GM18868 (cell line): ENCODE measurements around the gene PTGIS.

Experiments
- ATAC-seq: cut with Tn5 transposase; IDR thresholded peaks from one replicate; pipeline ENCODE4 v1.9.1; 2021; ENCODE audit warnings: mild to moderate bottlenecking, moderate library complexity; ENCODE audit not compliant: unreplicated experiment

PTGIS gene

DNA sequence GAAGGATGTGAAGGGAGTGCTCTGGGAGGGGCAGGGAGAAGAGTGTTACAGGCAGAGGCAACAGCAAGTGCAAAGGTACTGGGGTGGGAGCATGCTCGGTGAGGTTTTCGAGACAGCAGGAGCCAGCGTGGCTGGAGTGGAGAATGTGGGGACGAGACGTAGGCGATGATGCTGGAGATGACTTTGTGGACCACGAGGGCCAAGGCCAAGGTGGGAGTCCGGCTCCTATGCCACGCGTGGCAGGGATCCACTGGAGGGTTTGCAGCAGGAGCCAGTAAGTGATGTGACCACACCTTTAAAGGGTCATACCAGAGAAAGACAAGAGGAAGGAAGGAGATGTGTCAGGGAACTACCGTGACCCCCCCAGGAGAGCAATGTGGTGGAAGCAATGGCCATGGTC, 7.3 kb downstream of the PTGIS start:
- ATAC-seq: no peak

DNA sequence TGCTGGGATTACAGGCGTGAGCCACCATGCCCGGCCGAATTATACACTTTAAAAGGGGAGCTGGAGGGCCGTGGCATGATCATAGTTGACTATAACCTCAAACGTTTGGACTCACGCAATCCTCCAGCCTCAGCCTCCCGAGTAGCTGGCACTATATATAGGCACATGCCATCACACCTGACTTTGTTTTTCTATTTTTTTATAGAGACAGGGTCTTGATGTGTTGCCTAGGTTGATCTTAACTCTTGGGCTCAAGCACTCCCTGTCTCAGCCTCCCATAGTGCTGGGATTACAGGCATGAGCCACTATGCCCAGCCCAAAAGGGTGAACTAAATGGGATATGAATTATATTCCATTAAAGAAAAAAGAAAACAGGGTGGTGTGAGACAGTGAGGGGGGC, 7.8 kb downstream of the PTGIS start:
- ATAC-seq: no peak

DNA sequence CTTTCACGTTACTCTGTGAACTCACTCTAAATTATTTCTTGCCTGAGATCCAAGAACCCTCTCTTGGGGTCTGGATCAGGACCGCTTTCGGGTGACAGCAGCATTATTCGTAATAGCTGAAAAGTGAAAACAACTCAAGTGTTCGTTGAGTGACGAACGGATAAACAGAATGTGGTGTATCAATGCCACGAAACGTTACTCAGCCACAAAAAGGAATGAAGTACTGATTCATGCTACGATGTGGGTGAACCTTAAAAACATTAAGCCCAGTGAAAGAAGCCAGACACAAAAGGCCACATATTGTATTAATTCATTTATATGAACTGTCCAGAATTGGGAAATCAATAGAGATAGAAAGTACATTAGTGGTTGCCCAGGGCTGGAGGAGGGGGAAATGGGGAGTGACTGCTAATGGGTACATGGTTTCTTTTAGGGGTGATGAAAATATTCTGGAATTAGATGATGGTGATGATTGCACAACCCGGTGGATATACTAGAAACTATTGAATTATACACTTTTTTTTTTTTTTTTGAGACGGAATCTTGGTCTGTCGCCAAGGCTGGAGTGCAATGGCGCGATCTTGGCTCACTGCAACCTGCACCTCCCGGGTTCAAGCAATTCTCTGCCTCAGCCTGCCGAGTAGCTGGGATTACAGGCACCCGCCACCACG, 8.4 kb downstream of the PTGIS start:
- no peak for ATAC-seq

DNA sequence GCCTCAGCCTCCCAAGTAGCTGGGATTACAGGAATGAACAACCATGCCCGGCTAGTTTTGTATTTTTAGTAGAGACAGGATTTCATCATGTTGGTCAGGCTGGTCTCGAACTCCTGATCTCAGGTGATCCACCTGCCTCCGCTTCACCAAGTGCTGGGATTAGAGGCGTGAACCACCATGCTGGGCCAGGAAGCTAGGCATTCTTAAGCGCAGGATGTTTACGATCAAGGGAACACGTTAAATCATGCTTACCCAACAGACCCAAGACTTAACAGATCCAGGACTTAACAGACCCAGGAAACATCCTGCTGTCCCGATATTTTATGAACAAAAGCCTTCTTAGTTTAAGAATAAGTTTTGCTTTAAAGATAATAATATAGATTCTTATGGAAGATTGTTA, 9.1 kb downstream of the PTGIS start:
- no peak for ATAC-seq

DNA sequence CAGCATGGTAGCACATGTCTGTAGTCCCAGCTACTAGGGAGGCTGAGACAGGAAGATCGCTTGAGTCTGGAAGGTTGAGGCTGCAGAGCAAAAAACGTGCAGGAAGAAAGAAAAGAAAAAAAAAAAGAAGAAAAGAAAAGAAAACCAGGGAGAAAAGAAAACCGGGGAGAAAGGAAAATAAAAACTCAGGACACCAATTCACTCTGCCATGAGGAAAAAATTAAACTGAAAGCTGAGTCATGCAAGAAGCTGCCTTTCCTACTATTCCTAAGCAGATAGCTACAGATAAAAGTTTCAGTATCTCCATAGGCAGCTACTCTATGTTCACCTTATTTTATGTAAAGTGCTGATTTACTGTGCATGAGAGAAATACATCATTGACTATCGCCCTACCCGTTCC, 10.5 kb downstream of the PTGIS start:
- ATAC-seq: no peak

DNA sequence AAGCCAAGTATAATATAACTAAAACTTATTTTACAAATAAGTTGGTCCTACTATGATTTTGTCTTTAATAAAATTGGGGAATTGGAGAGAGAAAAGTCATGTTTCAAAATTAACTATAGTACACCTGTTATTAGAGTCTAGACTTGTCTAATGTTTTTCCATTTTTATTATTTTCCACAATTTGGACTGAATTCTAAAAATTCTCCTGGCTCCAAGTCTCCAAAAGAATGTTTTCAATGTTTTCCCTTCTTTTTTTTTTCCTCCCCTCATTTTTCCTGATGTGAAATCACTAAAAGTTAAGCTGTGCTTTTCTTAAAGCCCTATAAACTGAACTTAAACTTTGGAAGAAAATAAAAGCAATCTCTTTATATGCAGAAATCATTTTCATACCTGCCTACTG, 11.3 kb downstream of the PTGIS start:
- ATAC-seq: no peak

DNA sequence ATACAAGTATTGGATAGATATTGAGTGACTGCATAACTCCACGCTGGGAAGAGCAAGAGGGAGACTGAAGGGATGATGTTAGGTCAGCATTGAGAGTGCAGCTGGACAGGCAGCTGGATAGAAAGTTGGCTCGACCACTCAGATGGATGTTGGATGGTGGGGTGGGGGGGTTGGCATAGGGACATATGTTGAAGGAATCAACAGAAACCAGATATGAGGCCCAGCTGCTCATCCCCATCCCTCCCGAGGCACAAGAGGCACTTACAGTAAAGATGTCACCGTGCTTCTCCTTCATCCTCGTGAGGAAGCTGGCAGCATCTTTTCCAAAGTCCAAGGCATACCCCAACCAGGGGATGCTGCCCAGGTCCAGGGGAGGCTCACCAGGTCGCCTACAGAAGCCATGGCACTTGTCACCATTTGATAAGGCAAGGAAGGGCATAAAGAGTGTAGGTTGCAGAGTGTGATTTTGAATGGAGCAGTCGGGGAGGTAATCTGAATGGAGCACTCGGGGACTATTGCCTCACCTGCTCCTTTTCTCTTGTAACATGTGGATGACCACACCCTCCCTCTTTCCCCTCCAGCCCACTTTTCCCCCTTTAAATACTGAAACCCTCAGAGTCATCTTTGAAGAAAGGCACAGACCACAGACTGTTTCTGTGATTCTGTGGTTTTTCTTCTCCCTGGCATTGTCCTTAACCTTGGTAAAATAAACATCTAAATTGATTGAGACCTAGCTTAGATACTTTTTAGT, 18.0 kb downstream of the PTGIS start:
- no peak for ATAC-seq

DNA sequence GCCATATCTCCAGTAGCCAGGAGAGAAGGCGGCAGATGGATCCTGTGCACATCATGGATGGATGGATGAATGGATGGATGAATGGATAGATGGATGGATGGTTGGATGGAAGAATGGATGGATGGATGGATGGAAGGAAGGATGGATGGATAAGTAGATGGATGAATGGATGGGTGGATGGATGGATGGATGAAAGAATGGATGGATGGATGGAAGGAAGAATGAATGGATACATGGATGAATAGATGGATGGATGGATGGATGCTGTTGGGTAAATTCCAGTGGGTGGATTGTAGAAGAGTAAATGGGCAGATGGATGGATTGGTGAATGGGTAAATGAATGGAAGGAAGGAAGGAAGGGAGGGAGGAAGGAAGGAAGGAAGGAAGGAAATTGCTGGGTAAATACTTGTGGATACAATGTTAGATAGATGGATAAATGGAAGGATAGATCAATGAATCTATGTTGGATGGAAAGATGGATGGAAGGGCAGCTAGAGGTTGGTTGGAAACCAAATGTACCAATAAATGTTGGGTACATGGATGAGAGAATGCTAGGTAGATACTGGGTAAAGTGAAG, 19.5 kb downstream of the PTGIS start:
- ATAC-seq: no peak

DNA sequence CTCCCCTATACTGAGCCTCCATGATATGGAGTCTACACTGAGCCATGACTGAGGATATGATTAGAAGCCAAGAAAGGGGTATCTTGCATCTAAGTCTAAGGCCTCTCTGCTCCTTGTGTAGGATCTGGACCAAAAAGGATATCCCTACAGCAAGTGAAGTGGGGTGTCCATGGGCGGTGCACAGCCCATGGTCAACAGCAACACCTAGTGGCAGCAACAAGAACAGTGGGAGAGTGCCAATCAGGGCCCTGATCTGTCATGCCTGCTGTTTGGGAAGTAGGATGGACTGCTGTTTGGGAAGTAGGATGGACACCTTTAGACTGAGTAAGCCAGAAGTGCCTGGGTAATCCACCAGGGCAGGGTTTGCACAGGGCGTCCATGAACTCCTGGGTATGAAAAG, 22.4 kb downstream of the PTGIS start:
- ATAC-seq: no peak

DNA sequence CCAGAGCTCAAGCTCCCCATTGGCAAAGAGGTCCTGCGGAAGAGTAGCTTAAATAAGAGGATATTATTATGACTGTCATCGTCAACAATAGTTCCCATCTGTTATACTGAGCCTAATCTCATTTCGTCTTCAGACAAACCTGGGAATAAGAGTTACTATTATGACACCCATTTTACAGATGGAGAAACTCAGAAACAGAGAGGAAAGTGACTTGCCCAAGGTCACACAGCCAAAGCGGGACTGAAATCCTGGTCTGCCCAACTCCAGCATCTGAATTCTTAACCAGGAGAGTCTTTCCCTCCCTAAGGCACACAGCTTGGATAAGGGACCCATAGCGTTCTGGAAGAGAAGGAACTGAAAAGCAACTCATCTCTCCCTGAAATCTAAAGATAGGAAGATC, 23.4 kb downstream of the PTGIS start:
- no peak for ATAC-seq

DNA sequence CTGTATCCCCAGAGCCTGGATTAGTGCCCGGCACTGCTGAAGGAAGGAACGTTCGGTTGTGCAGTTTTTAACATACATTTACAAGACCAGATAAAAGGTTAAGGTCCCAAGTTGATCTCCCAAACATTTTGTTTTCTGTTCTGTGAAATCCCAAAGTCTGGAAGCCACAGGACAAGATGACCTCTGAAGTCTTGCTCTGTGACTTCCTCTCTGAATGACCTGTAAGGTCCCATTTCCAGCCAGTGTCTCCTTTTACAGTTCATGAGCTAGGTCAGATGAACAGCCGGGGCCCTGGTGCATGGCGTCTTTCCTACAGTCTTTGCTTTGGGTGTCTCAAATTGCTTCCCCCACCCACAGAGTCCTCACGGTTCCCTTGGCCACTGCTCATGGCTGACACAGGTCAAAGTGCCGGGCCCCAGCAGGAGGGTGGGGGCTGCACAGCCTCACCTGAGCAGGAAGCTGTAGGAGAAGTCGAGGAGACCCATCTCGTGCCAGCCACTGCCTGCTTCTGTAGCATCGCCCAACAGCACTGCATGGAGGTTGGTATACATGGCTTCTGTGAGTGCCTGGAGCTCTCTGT, 24.0 kb downstream of the PTGIS start:
- ATAC-seq: no peak

DNA sequence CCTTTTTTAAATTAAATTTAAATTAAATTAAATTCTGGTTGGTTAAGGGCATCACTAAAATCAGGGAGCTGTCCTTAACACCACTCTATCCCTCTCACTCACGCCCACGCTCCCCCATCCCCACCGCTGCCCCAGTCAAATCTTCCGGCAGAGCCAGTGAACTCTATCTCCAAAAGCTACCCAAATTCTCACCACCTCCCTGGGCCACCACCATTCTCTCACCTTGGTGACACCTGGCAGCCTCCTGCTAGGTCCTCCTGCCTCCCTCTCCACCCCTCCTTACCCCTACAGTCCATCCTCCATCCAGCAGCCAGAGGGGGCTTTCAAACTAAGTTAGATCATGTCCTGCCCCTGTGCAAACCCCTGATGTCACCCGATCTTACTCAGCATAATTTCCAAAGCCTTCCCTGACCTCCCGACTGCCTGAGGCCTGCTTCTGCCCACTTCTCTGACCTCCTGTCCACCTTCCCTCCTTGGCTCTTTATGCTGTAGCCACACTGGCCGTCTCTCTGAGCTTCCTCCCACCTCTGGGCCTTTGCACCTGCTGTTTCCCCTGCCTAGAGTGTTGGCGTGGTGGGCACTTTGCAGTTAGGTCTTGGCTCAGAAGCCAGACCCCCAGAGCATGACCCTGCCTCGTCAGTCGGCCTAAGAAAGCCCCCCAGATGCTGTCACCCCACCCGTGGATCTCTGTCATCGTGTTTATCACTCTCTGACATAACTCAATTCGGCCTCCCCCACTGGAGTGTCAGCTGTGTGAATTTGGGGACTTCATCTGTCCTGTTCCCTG, 24.7 kb downstream of the PTGIS start:
- no peak for ATAC-seq

DNA sequence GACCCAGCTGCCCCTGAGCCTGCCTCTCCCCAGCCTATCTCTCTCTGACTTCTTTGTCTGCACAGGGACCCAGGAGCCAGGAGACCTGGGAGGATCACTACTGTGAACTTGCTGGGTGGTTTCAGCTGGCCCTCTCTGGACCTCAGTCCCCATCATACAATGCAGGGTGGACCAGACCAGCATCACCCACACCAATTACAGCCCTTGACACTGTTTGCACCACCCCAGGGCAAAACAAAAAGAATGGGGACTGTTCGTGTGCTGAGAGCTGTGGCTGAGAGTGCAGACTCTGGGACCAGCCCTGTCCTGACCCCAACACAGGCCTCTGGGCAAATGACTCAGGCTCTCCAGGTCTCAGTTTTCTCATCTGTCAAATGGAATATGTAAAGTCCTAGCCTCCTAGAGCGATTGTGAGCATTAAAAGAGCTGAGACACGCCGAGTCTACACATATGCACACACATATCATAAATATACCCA, 25.4 kb downstream of the PTGIS start:
- no peak for ATAC-seq

DNA sequence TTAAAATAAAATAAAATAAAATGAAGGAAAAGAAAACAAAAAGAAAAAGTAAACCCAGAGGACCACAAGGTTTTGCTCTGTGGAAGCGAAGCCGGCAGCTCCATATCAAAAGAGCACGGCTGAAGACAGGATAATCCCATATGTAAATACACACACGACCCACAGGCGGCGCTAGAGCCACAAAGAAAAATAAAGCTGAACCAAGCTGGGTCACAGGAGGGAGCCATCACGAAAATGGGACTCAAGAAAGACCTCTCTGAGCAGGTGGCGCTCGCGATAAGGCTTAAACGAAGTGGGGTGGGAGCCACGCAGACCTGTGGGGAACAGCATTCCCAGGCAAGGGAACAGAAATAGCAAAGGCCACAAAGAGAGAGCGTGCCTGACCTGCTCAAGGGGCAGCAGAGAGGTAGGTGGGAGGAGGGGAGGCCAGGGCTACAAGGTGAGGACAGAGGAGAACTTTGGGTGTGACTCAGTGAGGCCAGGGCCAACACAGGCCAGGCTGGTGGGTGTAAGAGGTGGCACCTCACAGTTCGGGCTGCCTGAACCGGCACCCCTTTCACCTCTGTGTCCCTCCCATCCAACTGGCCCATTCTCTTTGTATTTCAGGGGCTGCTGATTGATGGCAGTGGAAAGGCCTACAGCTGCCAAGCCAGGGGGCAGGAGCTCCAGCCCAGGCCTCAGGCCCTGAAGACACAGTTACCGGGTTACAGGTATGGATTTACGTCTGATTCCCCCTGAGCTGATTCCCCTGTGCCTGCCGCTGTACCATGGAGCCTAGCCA, 26.0 kb downstream of the PTGIS start:
- no peak for ATAC-seq

DNA sequence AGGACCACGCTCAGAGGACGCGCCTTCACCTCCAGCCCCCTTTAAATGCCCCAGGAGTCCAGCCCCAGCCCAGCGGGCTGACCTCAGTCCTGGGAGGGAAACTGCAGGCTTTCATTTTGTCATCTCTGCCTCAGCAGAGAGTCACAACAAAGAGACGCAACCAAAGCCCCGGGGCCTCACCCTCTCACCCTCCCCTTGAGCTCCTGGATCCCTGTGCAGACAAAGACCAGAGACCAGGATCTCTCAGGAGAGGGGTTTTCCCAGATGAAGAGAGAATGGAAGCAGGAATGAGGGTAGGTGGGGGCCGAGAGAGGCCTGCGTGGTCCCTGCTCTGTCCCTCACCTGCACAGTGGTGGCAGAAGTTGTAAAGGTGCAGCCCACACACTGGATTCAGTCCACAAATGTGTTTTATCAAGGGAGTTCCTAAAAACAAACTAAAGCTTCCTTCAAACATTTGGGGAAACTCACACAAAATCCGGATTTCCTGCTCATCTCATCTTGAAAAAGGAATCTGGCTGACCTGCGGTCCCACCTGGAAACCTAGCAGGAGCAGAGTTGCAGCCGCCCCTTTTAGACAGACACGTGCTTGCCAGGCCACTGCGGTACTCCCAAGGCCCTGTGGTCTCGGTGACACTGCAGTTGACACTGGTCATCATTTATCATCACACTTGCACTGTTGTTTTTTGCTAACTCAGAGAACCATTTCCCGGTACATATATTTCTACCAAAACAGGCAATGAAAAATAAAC, 27.1 kb downstream of the PTGIS start:
- no peak for ATAC-seq

DNA sequence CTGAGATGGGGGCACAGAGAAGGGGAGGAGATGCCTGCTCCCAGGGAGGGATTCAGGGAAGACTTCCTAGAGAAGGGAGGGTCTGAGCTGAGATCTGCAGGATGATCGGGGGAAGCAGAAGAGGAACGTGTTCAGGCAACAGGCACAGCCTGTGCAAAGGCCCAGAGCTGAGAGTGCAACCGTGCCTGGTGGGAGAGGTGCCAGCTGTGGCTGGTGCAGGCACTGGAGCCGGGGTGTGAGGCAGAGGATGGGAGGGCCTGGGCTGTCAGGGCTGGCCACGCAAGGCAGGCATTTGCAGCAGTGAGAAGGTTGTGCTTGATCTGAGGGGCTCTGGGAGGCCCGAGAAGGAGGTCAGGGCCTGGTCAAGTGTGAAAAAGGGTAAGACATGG, 27.7 kb downstream of the PTGIS start:
- ATAC-seq: no peak

DNA sequence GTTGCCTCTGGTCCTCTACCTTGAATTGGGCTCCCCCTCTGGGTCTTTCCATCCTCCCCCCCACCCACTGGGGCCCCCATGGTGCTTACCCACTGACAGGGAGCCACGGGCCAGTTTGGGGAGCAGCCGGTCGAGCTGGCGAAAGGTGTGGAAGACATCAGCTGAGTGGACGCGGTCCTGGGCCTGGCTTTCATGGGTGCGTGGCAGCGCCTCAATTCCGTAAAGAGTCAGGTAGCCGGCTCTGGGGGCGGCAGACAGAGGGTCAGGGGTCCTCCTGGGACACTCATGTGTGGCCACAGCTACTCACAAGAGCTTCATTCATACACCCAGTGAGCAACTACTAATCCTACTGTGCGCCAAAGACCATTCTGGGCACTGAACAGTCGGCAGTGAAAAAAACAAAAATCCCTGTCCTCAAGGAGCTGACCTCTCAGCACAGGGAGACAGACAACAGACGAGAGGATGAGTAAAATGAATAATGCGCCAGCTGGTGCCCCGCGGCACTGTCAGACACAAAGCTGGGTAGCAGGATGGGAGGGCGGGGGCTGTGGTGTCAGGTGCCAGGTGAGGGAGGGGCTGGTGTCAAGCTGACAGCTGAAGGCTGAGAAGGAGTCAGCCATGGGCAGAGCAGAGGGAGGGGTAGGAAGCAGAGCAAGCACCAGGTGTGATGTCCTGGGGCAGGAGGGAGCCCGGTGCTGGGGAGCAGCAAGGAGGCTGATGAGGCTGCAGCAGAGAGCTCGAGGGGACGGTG, 28.3 kb downstream of the PTGIS start:
- no peak for ATAC-seq

DNA sequence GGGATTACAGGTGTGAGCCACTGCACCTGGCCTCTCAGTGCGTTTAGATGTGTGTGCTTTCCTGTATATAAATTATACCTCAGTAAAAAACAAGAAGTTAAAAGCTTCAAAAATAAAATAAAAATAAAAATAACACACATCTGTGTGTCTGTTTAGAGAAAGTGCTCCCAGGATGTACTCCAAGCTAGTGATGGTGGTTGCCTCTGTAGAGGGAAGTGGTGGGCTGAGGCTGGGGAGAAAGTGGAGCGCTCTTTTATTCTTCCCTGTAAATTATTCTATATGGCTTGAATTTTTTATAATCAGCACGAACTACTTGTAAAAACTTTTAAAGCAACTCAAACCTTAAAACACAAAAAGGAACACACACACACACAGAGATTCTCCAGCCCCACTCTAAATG, 29.0 kb downstream of the PTGIS start:
- no peak for ATAC-seq

DNA sequence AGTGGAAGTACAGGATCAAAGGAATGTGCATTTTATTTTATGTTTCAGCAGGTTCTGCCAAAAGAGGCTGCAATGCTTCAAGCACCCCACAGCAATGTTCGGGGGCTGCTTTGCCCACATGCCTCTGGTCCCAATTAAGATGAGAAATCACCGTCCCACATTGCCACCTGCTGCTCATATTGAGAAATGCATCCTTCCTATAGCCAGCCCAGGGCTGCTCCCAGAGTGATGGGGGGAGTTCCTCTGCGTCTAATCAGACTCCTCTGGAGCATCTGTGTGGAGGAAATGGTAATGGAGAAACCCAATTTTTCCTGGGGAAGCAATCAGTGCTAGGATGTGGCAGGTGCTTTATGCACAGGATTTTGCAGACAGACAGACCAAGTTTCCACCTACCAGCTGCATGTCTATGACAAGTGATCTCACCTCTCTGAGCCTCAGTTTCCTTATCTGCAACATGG, 33.7 kb downstream of the PTGIS start:
- no peak for ATAC-seq
